Uterus (tissue), 2 donors: ENCODE data around the gene STPG2.

Source experiments
- CTCF ChIP-seq, 4 experiments: fragments of 200-600 bp in 2 of 4; fragments of 450-650 bp in 2 of 4; sonication (generic) in 2 of 4; IDR thresholded peaks; one replicate each; pipeline ENCODE4 v1.5.1; 2016 to 2019; ENCODE audit warnings: antibody characterized with exemption in 4 of 4, mild to moderate bottlenecking in 2 of 4, moderate library complexity in 1 of 4
- POLR2A ChIP-seq, 2 donors: fragments of 450-650 bp; IDR thresholded peaks; one replicate each; pipeline ENCODE4 v1.6.1; 2016; ENCODE audit warnings: antibody characterized with exemption in 2 of 2, mild to moderate bottlenecking in 1 of 2, moderate library complexity in 1 of 2

- no peak for TF ChIP-seq CTCF (IDR thresholded peaks at IDR 0.05)
- TF ChIP-seq POLR2A (IDR thresholded peaks at IDR 0.05), result no peak
Observed at GRCh38 chr4:98162696-98163095, 19.4 kb upstream of the STPG2 start.
